Lower lobe of right lung (tissue), 2 donors: ENCODE results near the gene SDHAF3. TPM values are rescaled to one million over a fixed set of nuclear protein-coding genes. Genes with fewer than 3 reads are reported as not detected.

Experiments used
- ATAC-seq, 2 donors: fragments of 200-7000 bp; cut with Tn5 transposase; one replicate each; pipeline ENCODE4 v1.9.1; 2020 to 2022; ENCODE audit warnings: mild to moderate bottlenecking in 2 of 2, moderate library complexity in 2 of 2
- DNase-seq: peaks from one replicate; pipeline ENCODE4 v3.0.0-alpha.2; 2020
- H3K27ac ChIP-seq: fragments of 200-600 bp; one replicate; pipeline ENCODE4 v1.8.0; 2022
- H3K27me3 ChIP-seq: fragments of 200-600 bp; one replicate; pipeline ENCODE4 v1.8.0; 2022; ENCODE audit warnings: low read depth
- H3K36me3 ChIP-seq: fragments of 200-600 bp; one replicate; pipeline ENCODE4 v1.8.0; 2022; ENCODE audit warnings: mild to moderate bottlenecking
- H3K4me1 ChIP-seq: fragments of 200-600 bp; one replicate; pipeline ENCODE4 v1.8.0; 2022
- H3K4me3 ChIP-seq: fragments of 200-600 bp; one replicate; pipeline ENCODE4 v1.8.0; 2022; ENCODE audit warnings: mild to moderate bottlenecking
- H3K9me3 ChIP-seq: fragments of 200-600 bp; one replicate; pipeline ENCODE4 v1.8.0; 2022
- CTCF ChIP-seq: fragments of 200-600 bp; IDR thresholded peaks from one replicate; pipeline ENCODE4 v1.8.0; 2022; ENCODE audit warnings: antibody characterized with exemption, mild to moderate bottlenecking
- intact Hi-C: fragments of 100-400 bp; cut with DNase I; formaldehyde crosslinking; loops from one replicate; pipeline ENCODE4 v1.11.0; 2022
- total RNA-seq: library from RNA; stranded (reverse); fragmentation: NEBNext Ultra II Directional; extraction: Animal tissue kit (Norgen Biotek cat#: 25700); gene quantifications from one replicate; pipeline ENCODE4 v1.2.1, GENCODE V29; 2021
- donor health status: DM: no; HTN: yes; CAD: no; lungs with severe emphysema.

Gene SDHAF3
- total RNA-seq, 1 donor from 2014 or later = 12.3 TPM

DNA sequence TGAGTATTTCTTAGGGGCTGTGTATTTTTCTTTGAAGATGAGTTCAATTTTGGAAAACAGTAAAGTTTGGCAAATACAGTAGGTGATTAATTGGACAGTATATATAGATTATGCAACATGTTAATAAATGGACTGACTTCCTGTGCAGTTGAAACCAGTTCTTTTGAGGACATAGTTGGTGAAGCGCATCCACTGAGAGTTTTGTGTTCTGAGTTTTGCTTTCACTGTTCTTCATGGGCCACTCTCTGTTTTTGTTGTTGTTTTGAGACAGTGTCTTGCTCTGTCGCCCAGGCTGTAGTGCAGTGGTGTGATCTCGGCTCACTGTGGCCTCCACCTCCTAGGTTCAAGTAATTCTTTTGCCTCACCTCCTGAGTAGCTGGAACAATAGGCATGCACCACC is 109.0 kb downstream of the SDHAF3 start:
- ATAC-seq = no peak
- no peak for DNase-seq
- H3K27me3 ChIP-seq = no peaks in the 10 kb centered on the region
- H3K4me1 ChIP-seq = no peaks in the 10 kb centered on the region
- no peak for TF ChIP-seq CTCF
- H3K9me3 ChIP-seq = no peaks in the 10 kb centered on the region
- H3K4me3 ChIP-seq = no peak overlapping the region
- H3K36me3 ChIP-seq = no peaks in the 10 kb centered on the region
- intact Hi-C loops = no loop called here
- H3K27ac ChIP-seq = no peak overlapping the region

Other genes with a start within 250 kb of the SDHAF3 start
- gene DLX6, start 112.1 kb upstream of the SDHAF3 start, total RNA-seq = not detected
- not detected for gene DLX5, start 92.9 kb upstream of the SDHAF3 start, total RNA-seq